ENCODE results near the gene ZNF598. TPM values are rescaled to one million over a fixed set of nuclear protein-coding genes. Genes with fewer than 3 reads are reported as not detected.
"Not testable (repeated sequence)": the region's sequence is repeated elsewhere in the genome, so short reads cannot be mapped to it uniquely, and the experiment has no call there.

The ZNF598 gene
- total RNA-seq, 3 donors from 2014 or later (not counting 1 experiment from before 2014, with no cell fraction given) = 56.1 to 71.6 (median 58.2) TPM

DNA sequence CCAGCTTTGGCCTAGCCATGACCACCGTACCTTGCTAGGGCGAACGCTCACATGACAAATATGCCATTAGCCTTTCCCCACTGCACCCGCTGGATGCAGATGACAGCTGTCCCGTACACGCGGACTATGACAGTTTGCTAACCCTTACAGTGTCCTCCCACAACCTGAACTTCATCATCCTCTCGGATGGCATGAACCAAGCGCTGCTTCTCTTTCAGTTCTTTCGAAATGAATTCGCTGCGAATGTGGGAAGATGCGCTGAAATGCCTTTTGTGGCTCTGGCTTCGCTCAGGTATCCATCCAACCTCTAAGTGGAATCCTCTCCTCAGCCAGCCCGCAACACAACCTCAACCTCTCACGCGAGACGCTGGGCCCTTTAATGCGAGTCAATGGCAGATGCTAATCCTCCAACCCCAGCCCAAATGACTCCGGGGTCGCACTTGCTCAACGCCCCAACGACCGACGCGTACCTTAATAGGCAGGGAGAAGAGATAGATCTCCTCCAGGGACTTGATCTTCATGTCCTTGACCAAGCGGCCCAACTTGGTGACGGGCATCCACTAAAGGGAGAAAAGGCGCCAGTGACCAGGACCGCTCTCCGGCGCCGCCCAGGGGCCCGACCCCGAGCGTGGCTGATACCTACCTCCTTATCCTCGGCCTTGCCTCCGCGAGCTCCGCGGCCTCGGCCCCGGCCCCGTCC, 45.7 kb downstream of the ZNF598 start:
- no peaks in the 10 kb centered on the region for H3K27me3 Mint-ChIP-seq (ENCODE audit: low read depth in 2 of 2)
- Histone ChIP-seq H3K27ac (ENCODE audit: low read length) (peak overlapping the region; percentile 99), H3K36me3 (ENCODE audit: control insufficient read depth, insufficient read depth, low read length) (peaks cover 20% of the 10 kb centered on the region), H3K4me1 (ENCODE audit: control insufficient read depth, insufficient read depth, low read length) (peaks cover 55% of the 10 kb centered on the region), H3K27me3 (ENCODE audit: control insufficient read depth, insufficient read depth, low read length) (no peaks in the 10 kb centered on the region), H3K4me3 (ENCODE audit: low read length) (peak overlapping the region; percentile 88), H3K9me3 (ENCODE audit: control insufficient read depth, insufficient read depth, low read length) (no peaks in the 10 kb centered on the region)
- peak; percentile 10 to 28 (median 26) for ATAC-seq
- no peaks in the 10 kb centered on the region for H3K36me3 Mint-ChIP-seq
- H3K27ac Mint-ChIP-seq = peak overlapping the region; percentile 95
- no peaks in the 10 kb centered on the region for H3K9me3 Mint-ChIP-seq
- 12% methylated on average over 41 of the region's 44 CpGs for WGBS (ENCODE audit: insufficient coverage)
- DNase-seq = peak in 1 of 2 donors; percentile 67
- H3K4me1 Mint-ChIP-seq = peaks cover 41% of the 10 kb centered on the region in 2 donors
- intact Hi-C loops (cut with micrococcal nuclease) = loop anchor here (1.0 kb wide), 1 partner anchor 8 kb away; the partner anchor contains the start of gene TBL3
- H3K4me3 Mint-ChIP-seq = peak overlapping the region; percentile 94
- TF ChIP-seq, protein P1, sequence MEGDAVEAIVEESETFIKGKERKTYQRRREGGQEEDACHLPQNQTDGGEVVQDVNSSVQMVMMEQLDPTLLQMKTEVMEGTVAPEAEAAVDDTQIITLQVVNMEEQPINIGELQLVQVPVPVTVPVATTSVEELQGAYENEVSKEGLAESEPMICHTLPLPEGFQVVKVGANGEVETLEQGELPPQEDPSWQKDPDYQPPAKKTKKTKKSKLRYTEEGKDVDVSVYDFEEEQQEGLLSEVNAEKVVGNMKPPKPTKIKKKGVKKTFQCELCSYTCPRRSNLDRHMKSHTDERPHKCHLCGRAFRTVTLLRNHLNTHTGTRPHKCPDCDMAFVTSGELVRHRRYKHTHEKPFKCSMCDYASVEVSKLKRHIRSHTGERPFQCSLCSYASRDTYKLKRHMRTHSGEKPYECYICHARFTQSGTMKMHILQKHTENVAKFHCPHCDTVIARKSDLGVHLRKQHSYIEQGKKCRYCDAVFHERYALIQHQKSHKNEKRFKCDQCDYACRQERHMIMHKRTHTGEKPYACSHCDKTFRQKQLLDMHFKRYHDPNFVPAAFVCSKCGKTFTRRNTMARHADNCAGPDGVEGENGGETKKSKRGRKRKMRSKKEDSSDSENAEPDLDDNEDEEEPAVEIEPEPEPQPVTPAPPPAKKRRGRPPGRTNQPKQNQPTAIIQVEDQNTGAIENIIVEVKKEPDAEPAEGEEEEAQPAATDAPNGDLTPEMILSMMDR (IDR thresholded peaks at IDR 0.05) = no peak

DNA sequence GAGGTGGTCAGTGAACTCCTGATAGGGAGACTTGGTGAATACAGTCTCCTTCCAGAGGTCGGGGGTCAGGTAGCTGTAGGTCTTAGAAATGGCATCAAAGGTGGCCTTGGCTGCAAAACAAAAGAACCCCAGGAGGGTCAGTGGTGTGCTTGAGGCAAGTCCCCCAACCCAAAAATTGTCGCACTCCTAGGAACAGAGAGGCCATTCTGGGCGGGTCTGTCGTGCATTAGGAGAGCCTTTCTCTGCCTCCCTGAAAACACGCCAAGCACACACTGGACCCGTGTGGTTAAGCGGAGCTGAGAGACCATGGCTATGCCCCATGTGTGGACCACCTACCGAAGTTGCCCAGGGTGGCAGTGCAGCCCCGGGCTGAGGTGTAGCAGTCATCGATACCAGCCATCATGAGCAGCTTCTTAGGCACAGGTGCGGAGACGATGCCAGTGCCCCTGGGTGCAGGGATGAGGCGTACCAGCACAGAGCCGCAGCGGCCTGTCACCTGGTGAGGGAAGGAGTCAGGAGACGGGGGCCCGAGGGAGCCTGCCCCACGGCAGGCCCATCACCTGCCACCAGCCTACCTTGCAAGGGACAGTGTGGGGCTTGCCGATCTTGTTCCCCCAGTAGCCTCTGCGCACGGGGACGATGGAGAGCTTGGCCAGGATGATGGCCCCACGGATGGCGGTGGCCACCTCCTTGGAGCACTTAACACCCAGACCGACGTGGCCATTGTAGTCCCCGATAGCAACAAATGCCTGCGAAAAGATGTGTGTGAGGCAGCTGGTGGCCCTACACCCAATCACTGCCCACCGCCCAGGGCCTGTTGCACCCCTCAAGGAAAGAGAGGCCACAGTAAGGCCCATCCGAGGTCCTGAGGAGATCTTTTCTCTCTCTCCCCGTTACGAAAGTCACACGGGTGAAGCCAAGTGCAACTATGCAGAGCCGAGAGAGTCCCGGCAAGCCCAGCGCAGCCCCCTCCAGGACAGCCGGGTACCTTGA, 47.2 kb downstream of the ZNF598 start:
- H3K27me3 Mint-ChIP-seq (ENCODE audit: low read depth in 2 of 2); H3K9me3 ChIP-seq (ENCODE audit: control insufficient read depth, insufficient read depth, low read length); ATAC-seq; intact Hi-C loops (cut with micrococcal nuclease); H3K27me3 ChIP-seq (ENCODE audit: control insufficient read depth, insufficient read depth, low read length); H3K27ac ChIP-seq (ENCODE audit: low read length); H3K4me3 ChIP-seq (ENCODE audit: low read length); DNase-seq; H3K9me3 Mint-ChIP-seq; H3K36me3 Mint-ChIP-seq: not testable (repeated sequence)
- H3K27ac Mint-ChIP-seq = peak overlapping the region; percentile 95
- H3K4me1 Mint-ChIP-seq = peaks cover 41% of the 10 kb centered on the region in 2 donors
- H3K4me3 Mint-ChIP-seq = peak overlapping the region; percentile 67
- H3K4me1 ChIP-seq (ENCODE audit: control insufficient read depth, insufficient read depth, low read length) = peaks cover 59% of the 10 kb centered on the region
- WGBS (ENCODE audit: insufficient coverage) = 81% methylated on average over 32 of the region's 37 CpGs
- peaks cover 20% of the 10 kb centered on the region for H3K36me3 ChIP-seq (ENCODE audit: control insufficient read depth, insufficient read depth, low read length)

DNA sequence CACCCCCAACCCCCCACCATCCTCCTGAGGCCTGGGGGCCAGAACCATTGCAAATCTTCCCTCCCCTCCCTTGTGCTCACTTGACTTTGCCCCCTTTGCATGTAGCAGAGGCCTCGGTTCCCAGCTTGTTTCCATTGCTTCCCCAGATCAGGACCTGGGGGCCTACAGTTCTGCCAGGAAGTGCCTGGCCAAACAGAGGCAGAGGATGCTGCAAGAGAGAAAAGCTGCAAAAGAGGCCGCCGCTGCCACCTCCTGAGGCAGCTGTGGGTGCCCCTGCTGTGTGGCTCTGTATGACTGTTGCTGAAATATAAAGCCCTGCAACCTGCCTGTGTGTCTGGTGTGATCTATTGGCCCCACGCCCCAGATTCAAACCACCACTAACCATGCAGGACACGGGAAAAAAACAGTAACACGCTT, 48.0 kb downstream of the ZNF598 start:
- no peak overlapping the region for H3K27ac ChIP-seq (ENCODE audit: low read length)
- TF ChIP-seq, protein P1 (IDR thresholded peaks at IDR 0.05) = no peak
- no peaks in the 10 kb centered on the region for H3K9me3 Mint-ChIP-seq
- H3K4me1 ChIP-seq (ENCODE audit: control insufficient read depth, insufficient read depth, low read length) = peaks cover 59% of the 10 kb centered on the region
- no peak for ATAC-seq
- peak in 1 of 2 donors; percentile 42 for DNase-seq
- intact Hi-C loops (cut with micrococcal nuclease) = no loop called here
- 71% methylated on average over 3 of the region's 6 CpGs for WGBS (ENCODE audit: insufficient coverage)
- H3K4me3 ChIP-seq (ENCODE audit: low read length) = no peak overlapping the region
- no peak overlapping the region for H3K4me3 Mint-ChIP-seq
- H3K36me3 Mint-ChIP-seq = no peaks in the 10 kb centered on the region
- H3K36me3 ChIP-seq (ENCODE audit: control insufficient read depth, insufficient read depth, low read length) = peaks cover 20% of the 10 kb centered on the region
- no peaks in the 10 kb centered on the region for H3K27me3 Mint-ChIP-seq (ENCODE audit: low read depth in 2 of 2)
- H3K9me3 ChIP-seq (ENCODE audit: control insufficient read depth, insufficient read depth, low read length) = no peaks in the 10 kb centered on the region
- no peaks in the 10 kb centered on the region for H3K27me3 ChIP-seq (ENCODE audit: control insufficient read depth, insufficient read depth, low read length)
- H3K4me1 Mint-ChIP-seq = peaks cover 41% of the 10 kb centered on the region in 2 donors
- no peak overlapping the region for H3K27ac Mint-ChIP-seq

Measured in natural killer cell (primary cell).